ENCODE data around the gene MIDN. TPM values are rescaled to one million over a fixed set of nuclear protein-coding genes. Genes with fewer than 3 reads are reported as not detected.

Gene MIDN
- total RNA-seq, 1 experiment from 2014 or later: 286 TPM

- Histone ChIP-seq H3T11ph (ENCODE audit: low read length) (no peak overlapping the region), H3K9ac (ENCODE audit: extremely low read depth, insufficient read length, low read length) (no peak overlapping the region), H3K23me2 (ENCODE audit: insufficient read length, low read depth, low read length, poor library complexity, severe bottlenecking) (peaks cover 16% of the 10 kb centered on the region), H4K91ac (ENCODE audit: insufficient read length, low read depth, low read length) (no peak overlapping the region), H3K79me2 (ENCODE audit: insufficient read depth, low read length) (peaks cover 4% of the 10 kb centered on the region; the same call in 1 of the 2 replicates), H2AFZ (ENCODE audit: low read length) (no peak overlapping the region), H3K56ac (ENCODE audit: insufficient read length, low read depth, low read length) (no peak overlapping the region), H4K8ac (replicated peaks; ENCODE audit: insufficient read length, low read depth, low read length) (no peak overlapping the region), H2BK15ac (ENCODE audit: low read depth, low read length) (no peak overlapping the region), H3K27ac (ENCODE audit: insufficient read length, low read depth, low read length) (no peak overlapping the region), H4K5ac (ENCODE audit: insufficient read length, low read depth, low read length) (no peak overlapping the region), H3K27me3 (ENCODE audit: insufficient read depth, low read length) (no peaks in the 10 kb centered on the region), H3K4ac (ENCODE audit: low read depth, low read length) (no peak overlapping the region), H3K14ac (ENCODE audit: insufficient read depth, low read length) (no peak overlapping the region), H2BK20ac (ENCODE audit: low read depth, low read length, poor library complexity, severe bottlenecking) (no peak overlapping the region), H3K4me1 (ENCODE audit: insufficient read depth, low read length) (no peaks in the 10 kb centered on the region), H2BK5ac (ENCODE audit: insufficient read length, low read length) (no peak overlapping the region), H2BK120ac (ENCODE audit: low read depth, low read length, poor library complexity, severe bottlenecking) (no peak overlapping the region), H4K20me1 (ENCODE audit: control insufficient read depth, insufficient read depth, insufficient read length) (no peaks in the 10 kb centered on the region), H3K4me2 (ENCODE audit: insufficient read depth, insufficient read length, low read length) (peak overlapping the region; percentile 2), H3K23ac (ENCODE audit: insufficient read length, low read depth, low read length) (no peak overlapping the region), H3K18ac (ENCODE audit: insufficient read length, low read depth, low read length) (no peak overlapping the region), H3K9me3 (ENCODE audit: control insufficient read depth, low read depth, low read length) (no peaks in the 10 kb centered on the region), H2AK5ac (ENCODE audit: insufficient read length, low read length) (no peak overlapping the region), H3K79me1 (ENCODE audit: insufficient read depth, low read depth, low read length, poor library complexity, severe bottlenecking) (peaks cover 9% of the 10 kb centered on the region), H2BK12ac (ENCODE audit: insufficient read length, low read depth, low read length) (no peak overlapping the region)
- TF ChIP-seq CTCF (conservative IDR thresholded peaks at IDR 0.05): no peak
- Mint-ChIP-seq H3K27me3 (ENCODE audit: low read depth) (no peaks in the 10 kb centered on the region; the same call in 1 of the 2 replicates), H3K4me1 (peaks cover 37 to 45% of the 10 kb centered on the region in 2 experiments), H3K27ac (peak overlapping the region; percentile 95 to 99 (median 96); a peak in 5 of 7 replicates), H3K9me3 (no peaks in the 10 kb centered on the region), H3K36me3 (ENCODE audit: insufficient read depth in 1 of 3, low read depth in 3 of 3) (peaks cover 36 to 71% (median 54%) of the 10 kb centered on the region in 3 experiments), H3K4me3 (peak overlapping the region; percentile 62 to 81)
- no peak for DNase-seq
- no CpG with 5 or more reads among the region's 46 CpGs for WGBS (ENCODE audit: extremely low coverage, insufficient read length, low lambda C conversion rate)
Measured at GRCh38 chr19:1274081-1274851, 25.9 kb downstream of the MIDN start.

Measured in H9 (cell line).